GM12864 (cell line): ENCODE results near the gene PTPRR.

ENCODE experiments used
- DNase-seq: peaks from one replicate; pipeline ENCODE4 v3.0.0-alpha.2; 2011; ENCODE audit warnings: low read depth
- H3K4me3 ChIP-seq: 2 replicates; pipeline ENCODE4 v1.5.1; 2011; ENCODE audit warnings: mild to moderate bottlenecking, low read depth, low read length, control low read depth
- CTCF ChIP-seq: IDR thresholded peaks from 2 replicates; pipeline ENCODE4 v1.5.1; 2011; ENCODE audit warnings: low read depth, mild to moderate bottlenecking, moderate library complexity, low read length, control low read depth, inconsistent platforms; ENCODE audit errors: missing control alignments

Gene PTPRR

GRCh38 chr12:70920251-70920851 lies at the start of gene PTPRR:
PTPRR (minus strand) TSS chr12:70920738; CDS start chr12:70920390, 348 bp downstream.
- no peak for DNase-seq
- no peak within 1 kb of the TSS for H3K4me3 ChIP-seq
- no peak for TF ChIP-seq CTCF

- DNase-seq = no peak
- no peak overlapping the region for H3K4me3 ChIP-seq
- TF ChIP-seq CTCF = no peak
These were observed 46.7 kb upstream of the PTPRR start for GRCh38 chr12:70966996-70967790.

GRCh38 chr12:70966046-70966445 lies 45.5 kb upstream of the PTPRR start:
- H3K4me3 ChIP-seq = no peak overlapping the region
- DNase-seq = no peak
- no peak for TF ChIP-seq CTCF

GRCh38 chr12:70964867-70965510 lies 44.5 kb upstream of the PTPRR start:
- TF ChIP-seq CTCF = no peak
- no peak overlapping the region for H3K4me3 ChIP-seq
- no peak for DNase-seq

GRCh38 chr12:70963081-70963660 lies 42.6 kb upstream of the PTPRR start:
- TF ChIP-seq CTCF = no peak
- H3K4me3 ChIP-seq = no peak overlapping the region
- no peak for DNase-seq

GRCh38 chr12:70962226-70962794 lies 41.8 kb upstream of the PTPRR start:
- no peak for DNase-seq
- TF ChIP-seq CTCF = no peak
- H3K4me3 ChIP-seq = no peak overlapping the region
